Tibial nerve (tissue), 4 donors: ENCODE measurements around the gene SYCP2. TPM values are rescaled to one million over a fixed set of nuclear protein-coding genes. Genes with fewer than 3 reads are reported as not detected.

Experiments used
- DNase-seq, 2 donors: peaks; one replicate each; pipeline ENCODE4 v3.0.0-alpha.2; 2019; ENCODE audit warnings: low spot score in 2 of 2
- H3K27ac ChIP-seq, 4 donors: fragments of 200-600 bp; sonication (generic) in 3 of 4; one replicate each; pipeline ENCODE4 v1.5.1; 2017 to 2019; ENCODE audit warnings: mild to moderate bottlenecking in 1 of 4
- H3K27me3 ChIP-seq, 2 donors: fragments of 200-600 bp; sonication (generic) in 1 of 2; one replicate each; pipeline versions ENCODE4 v1.5.1 to v1.6.0; 2017 to 2019
- H3K36me3 ChIP-seq, 3 donors: fragments of 200-600 bp; sonication (generic); one replicate each; pipeline ENCODE4 v1.5.1; 2018 to 2019
- H3K4me1 ChIP-seq, 4 donors: fragments of 200-600 bp; sonication (generic) in 3 of 4; one replicate each; pipeline ENCODE4 v1.5.1; 2017 to 2019
- H3K4me3 ChIP-seq, 4 donors: fragments of 200-600 bp; sonication (generic) in 3 of 4; one replicate each; pipeline ENCODE4 v1.5.1; 2017 to 2019; ENCODE audit warnings: mild to moderate bottlenecking in 1 of 4, moderate library complexity in 1 of 4
- H3K9me3 ChIP-seq, 4 donors: fragments of 200-600 bp; sonication (generic) in 3 of 4; one replicate each; pipeline ENCODE4 v1.5.1; 2017 to 2019
- CTCF ChIP-seq, 5 experiments: fragments of 200-600 bp in 3 of 5; fragments of 450-650 bp in 2 of 5; sonication (generic) in 3 of 5; IDR thresholded peaks; one replicate each; pipeline ENCODE4 v1.5.1; 2016 to 2019; ENCODE audit warnings: antibody characterized with exemption in 5 of 5, mild to moderate bottlenecking in 3 of 5, moderate library complexity in 2 of 5
- EP300 ChIP-seq, 2 donors: sonication (generic); formaldehyde crosslinking; IDR thresholded peaks; one replicate each; pipeline ENCODE4 v1.6.1; 2017; ENCODE audit warnings: antibody characterized with exemption in 2 of 2, mild to moderate bottlenecking in 1 of 2
- POLR2A ChIP-seq, 2 donors: fragments of 450-650 bp; IDR thresholded peaks; one replicate each; pipeline ENCODE4 v1.6.1; 2017; ENCODE audit warnings: antibody characterized with exemption in 2 of 2, mild to moderate bottlenecking in 2 of 2, moderate library complexity in 2 of 2
- WGBS, 2 donors: methylation state at CpG; one replicate each; pipeline ENCODE4 v1.1.5; 2018; 5-methylcytosine and 5-hydroxymethylcytosine counted together
- total RNA-seq, 4 donors: library from RNA; depleted of rRNA; stranded (reverse); fragments of >200 nt; gene quantifications; one replicate each; pipeline ENCODE4 v1.1.0, GENCODE V29; 2016

SYCP2 gene
- total RNA-seq, 4 donors from 2014 or later = 3.1 to 4.2 (median 3.6) TPM

- peaks cover 0 to 4% of the 10 kb centered on the region in 2 donors for H3K27me3 ChIP-seq
- WGBS, 2 donors = 70 to 71% methylated on average over 8 of the region's 8 CpGs
- no peak overlapping the region for H3K27ac ChIP-seq
- no peak for DNase-seq
- TF ChIP-seq CTCF (IDR thresholded peaks at IDR 0.05) (no peak), POLR2A (IDR thresholded peaks at IDR 0.05) (no peak), EP300 (IDR thresholded peaks at IDR 0.05) (no peak)
- no peaks in the 10 kb centered on the region for H3K9me3 ChIP-seq
- no peaks in the 10 kb centered on the region for H3K36me3 ChIP-seq
- no peaks in the 10 kb centered on the region for H3K4me1 ChIP-seq
- H3K4me3 ChIP-seq = no peak overlapping the region
These were observed 109.8 kb downstream of the SYCP2 start for GRCh38 chr20:59823491-59824259.

GRCh38 chr20:59823030-59823423, 110.4 kb downstream of the SYCP2 start:
- no peaks in the 10 kb centered on the region for H3K9me3 ChIP-seq
- TF ChIP-seq POLR2A (IDR thresholded peaks at IDR 0.05) (no peak), EP300 (IDR thresholded peaks at IDR 0.05) (no peak), CTCF (IDR thresholded peaks at IDR 0.05) (no peak)
- H3K4me3 ChIP-seq = no peak overlapping the region
- H3K4me1 ChIP-seq = no peaks in the 10 kb centered on the region
- no peak overlapping the region for H3K27ac ChIP-seq
- H3K27me3 ChIP-seq = peaks cover 0 to 4% of the 10 kb centered on the region in 2 donors
- WGBS, 2 donors = 72 to 76% methylated on average over 9 of the region's 9 CpGs
- no peaks in the 10 kb centered on the region for H3K36me3 ChIP-seq
- DNase-seq = no peak

- WGBS, 2 donors = 79 to 83% methylated on average over 21 of the region's 21 CpGs
These were observed 111.0 kb downstream of the SYCP2 start for GRCh38 chr20:59822291-59823029.

GRCh38 chr20:59821788-59822187, 111.6 kb downstream of the SYCP2 start:
- Histone ChIP-seq H3K9me3 (no peaks in the 10 kb centered on the region), H3K27me3 (peaks cover 0 to 4% of the 10 kb centered on the region in 2 donors), H3K36me3 (no peaks in the 10 kb centered on the region), H3K4me1 (no peaks in the 10 kb centered on the region), H3K27ac (no peak overlapping the region), H3K4me3 (no peak overlapping the region)
- 69 to 70% methylated on average over 14 to 15 of the region's 19 CpGs for WGBS, 2 donors
- no peak for TF ChIP-seq EP300 (IDR thresholded peaks at IDR 0.05)
- no peak for TF ChIP-seq CTCF (IDR thresholded peaks at IDR 0.05)
- TF ChIP-seq POLR2A (IDR thresholded peaks at IDR 0.05) = no peak
- no peak for DNase-seq

More at GRCh38 chr20:59822291-59823029, 111.0 kb downstream of the SYCP2 start:
- no peak for TF ChIP-seq EP300 (IDR thresholded peaks at IDR 0.05)
- no peak for TF ChIP-seq CTCF (IDR thresholded peaks at IDR 0.05)
- TF ChIP-seq POLR2A (IDR thresholded peaks at IDR 0.05) = no peak
- Histone ChIP-seq H3K4me3 (no peak overlapping the region), H3K4me1 (no peaks in the 10 kb centered on the region), H3K27me3 (peaks cover 0 to 4% of the 10 kb centered on the region in 2 donors), H3K36me3 (no peaks in the 10 kb centered on the region), H3K27ac (no peak overlapping the region), H3K9me3 (no peaks in the 10 kb centered on the region)
- DNase-seq = no peak

- H3K36me3 ChIP-seq = no peaks in the 10 kb centered on the region
- H3K4me1 ChIP-seq = no peaks in the 10 kb centered on the region
- H3K27ac ChIP-seq = no peak overlapping the region
- no peak for TF ChIP-seq EP300 (IDR thresholded peaks at IDR 0.05)
- no peak for TF ChIP-seq POLR2A (IDR thresholded peaks at IDR 0.05)
- no peak for TF ChIP-seq CTCF (IDR thresholded peaks at IDR 0.05)
- peaks cover 0 to 4% of the 10 kb centered on the region in 2 donors for H3K27me3 ChIP-seq
- DNase-seq = peak in 1 of 2 donors; percentile 3
- WGBS, 2 donors = 91 to 93% methylated on average over 7 of the region's 7 CpGs
- no peaks in the 10 kb centered on the region for H3K9me3 ChIP-seq
- H3K4me3 ChIP-seq = no peak overlapping the region
These were observed 112.2 kb downstream of the SYCP2 start for GRCh38 chr20:59821201-59821600.
